Measurements from ENCODE around the gene ETV1.

DNA sequence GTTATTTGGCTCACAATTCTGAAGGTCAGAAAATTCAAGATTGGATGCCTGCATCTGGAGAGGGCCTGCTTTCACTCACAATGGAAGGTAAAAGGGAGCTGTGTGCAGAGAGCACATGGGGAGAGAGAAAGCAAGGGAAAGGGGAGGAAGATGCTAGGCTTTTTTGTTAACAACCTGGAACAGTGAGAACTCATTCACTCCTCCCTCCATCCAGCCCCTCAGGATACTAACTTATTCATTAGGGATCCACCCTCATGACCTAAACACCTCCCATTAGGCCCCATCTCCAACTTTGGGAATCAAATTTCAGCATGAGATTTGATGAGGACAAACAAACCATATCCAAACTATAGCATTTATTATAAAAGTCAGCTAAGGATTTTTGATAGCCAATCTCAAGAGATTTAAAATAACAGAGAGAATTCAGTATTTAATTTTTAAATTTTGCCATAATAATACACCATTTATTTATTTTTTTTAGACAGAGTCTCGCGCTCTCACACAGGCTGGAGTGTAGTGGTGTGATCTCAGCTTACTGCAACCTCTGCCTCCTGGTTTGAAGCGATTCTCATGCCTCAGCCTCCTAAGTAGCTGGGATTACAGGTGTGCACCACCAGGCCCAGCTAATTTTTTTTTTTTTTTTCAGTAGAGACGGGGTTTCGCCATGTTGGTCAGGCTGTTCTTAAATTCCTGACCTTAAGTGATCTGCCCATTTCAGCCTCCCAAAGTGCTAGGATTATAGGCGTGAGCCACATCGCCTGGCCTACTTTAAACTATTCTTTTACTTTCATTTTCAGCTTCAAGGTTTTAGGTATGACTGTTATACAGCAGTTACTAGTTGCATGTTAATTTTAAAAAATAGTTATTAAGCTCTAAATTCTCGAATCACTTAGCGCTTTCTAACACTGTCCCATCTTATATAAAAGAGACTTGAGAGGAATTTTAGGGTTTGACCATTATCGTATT is 20.3 kb upstream of the ETV1 start:
- TF ChIP-seq, protein P1, sequence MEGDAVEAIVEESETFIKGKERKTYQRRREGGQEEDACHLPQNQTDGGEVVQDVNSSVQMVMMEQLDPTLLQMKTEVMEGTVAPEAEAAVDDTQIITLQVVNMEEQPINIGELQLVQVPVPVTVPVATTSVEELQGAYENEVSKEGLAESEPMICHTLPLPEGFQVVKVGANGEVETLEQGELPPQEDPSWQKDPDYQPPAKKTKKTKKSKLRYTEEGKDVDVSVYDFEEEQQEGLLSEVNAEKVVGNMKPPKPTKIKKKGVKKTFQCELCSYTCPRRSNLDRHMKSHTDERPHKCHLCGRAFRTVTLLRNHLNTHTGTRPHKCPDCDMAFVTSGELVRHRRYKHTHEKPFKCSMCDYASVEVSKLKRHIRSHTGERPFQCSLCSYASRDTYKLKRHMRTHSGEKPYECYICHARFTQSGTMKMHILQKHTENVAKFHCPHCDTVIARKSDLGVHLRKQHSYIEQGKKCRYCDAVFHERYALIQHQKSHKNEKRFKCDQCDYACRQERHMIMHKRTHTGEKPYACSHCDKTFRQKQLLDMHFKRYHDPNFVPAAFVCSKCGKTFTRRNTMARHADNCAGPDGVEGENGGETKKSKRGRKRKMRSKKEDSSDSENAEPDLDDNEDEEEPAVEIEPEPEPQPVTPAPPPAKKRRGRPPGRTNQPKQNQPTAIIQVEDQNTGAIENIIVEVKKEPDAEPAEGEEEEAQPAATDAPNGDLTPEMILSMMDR (IDR thresholded peaks at IDR 0.05; ENCODE audit: low read length), result no peak
- TF ChIP-seq EZH2 (optimal IDR thresholded peaks at IDR 0.05; ENCODE audit: low read depth, low read length) (no peak), EZH2phosphoT487 (IDR thresholded peaks at IDR 0.05; ENCODE audit: low read length) (no peak)

All from MM.1S (cell line).